ENCODE results near the gene HIVEP2.

- TF ChIP-seq CTCF (IDR thresholded peaks at IDR 0.05) (no peak), EZH2 (IDR thresholded peaks at IDR 0.05; ENCODE audit: borderline replicate concordance, insufficient read depth, low read depth, low read length, poor library complexity, severe bottlenecking) (no peak)
Measured at GRCh38 chr6:142765306-142765705, 179.7 kb downstream of the HIVEP2 start.
